GM12873 (cell line): Measurements from ENCODE around the gene AK5.

Source experiments
- TF ChIP-seq, protein P1 (sequence below): IDR thresholded peaks from 2 replicates; pipeline ENCODE4 v1.5.1; 2012; ENCODE audit warnings: low read depth, mild to moderate bottlenecking, moderate library complexity, low read length, control low read depth; ENCODE audit not compliant: insufficient read depth; ENCODE audit errors: missing control alignments

The AK5 gene

DNA sequence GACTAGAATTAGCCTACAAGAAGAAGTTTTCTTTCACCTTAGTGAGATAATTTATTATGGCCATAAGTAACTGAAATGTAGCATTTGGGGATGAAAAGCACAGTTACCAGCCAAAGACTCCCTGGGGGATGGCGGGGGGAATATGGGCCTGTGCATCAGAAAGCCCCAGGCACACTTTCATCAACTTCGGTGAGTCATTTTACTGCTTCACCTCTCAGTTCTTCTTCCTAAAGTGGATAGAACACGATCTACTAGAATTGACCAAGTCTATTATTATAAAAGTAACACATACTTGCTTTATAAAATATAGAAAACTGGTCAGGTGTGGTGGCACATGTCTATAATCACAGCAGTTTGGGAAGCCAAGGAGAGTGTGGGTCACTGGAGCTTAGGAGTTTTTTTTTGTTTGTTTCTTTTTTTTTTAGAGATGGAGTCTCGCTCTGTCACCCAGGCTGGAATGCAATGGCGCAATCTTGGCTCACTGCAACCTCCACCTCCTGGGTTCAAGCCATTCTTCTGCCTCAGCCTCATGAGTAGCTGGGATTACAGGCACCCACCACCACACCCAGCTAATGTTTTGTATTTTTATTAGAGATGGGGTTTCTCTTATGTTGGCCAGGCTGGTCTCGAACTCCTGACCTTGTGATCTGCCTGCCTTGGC, 258.8 kb downstream of the AK5 start:
- TF ChIP-seq, protein P1, sequence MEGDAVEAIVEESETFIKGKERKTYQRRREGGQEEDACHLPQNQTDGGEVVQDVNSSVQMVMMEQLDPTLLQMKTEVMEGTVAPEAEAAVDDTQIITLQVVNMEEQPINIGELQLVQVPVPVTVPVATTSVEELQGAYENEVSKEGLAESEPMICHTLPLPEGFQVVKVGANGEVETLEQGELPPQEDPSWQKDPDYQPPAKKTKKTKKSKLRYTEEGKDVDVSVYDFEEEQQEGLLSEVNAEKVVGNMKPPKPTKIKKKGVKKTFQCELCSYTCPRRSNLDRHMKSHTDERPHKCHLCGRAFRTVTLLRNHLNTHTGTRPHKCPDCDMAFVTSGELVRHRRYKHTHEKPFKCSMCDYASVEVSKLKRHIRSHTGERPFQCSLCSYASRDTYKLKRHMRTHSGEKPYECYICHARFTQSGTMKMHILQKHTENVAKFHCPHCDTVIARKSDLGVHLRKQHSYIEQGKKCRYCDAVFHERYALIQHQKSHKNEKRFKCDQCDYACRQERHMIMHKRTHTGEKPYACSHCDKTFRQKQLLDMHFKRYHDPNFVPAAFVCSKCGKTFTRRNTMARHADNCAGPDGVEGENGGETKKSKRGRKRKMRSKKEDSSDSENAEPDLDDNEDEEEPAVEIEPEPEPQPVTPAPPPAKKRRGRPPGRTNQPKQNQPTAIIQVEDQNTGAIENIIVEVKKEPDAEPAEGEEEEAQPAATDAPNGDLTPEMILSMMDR, result no peak

DNA sequence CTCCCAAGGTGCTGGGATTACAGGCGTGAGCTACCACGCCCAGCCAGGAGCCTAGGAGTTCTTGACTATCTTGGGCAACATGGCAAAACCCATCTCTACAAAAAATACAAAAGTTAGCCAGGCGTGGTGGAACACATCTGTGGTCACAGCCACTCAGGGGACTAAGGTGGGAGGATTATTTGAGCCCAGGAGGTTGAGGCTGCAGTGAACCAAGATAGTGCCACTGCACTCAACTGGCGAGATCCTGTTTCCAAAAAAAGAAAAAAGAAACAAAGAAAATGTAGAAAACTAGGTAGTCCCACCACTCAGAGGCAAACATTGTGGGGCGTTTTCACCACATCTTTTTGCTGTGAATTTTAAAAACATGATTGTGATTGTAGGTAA, 259.3 kb downstream of the AK5 start:
- TF ChIP-seq, protein P1, result no peak

DNA sequence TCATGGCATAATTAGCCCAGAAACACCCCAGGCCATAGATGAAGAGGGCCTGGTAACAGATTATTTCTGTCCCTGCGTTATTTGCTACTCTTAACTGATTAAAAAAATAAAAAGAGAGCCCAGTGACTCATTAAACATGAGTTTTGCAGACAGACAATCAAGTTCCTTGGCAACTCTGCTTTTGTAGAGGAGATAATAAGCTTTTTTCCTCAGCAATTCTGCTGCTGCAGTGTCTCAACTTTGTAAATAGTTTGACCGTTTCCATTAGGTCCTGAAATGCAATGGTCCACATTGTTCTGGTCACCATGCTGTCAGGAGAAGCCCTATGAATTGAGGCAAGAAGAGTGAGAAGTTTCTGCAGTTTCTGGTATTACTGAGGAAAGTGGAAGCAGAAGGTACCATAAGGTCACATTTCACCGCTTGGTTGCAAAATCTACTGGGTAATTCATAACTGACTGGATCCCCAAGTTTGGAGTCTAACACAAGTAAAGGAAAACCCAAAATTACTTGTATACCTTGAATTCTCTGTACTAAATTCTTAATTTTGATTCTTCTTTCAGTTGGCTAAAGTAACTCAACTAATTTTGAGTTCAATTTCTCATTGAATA, 261.1 kb downstream of the AK5 start:
- TF ChIP-seq, protein P1, result no peak

DNA sequence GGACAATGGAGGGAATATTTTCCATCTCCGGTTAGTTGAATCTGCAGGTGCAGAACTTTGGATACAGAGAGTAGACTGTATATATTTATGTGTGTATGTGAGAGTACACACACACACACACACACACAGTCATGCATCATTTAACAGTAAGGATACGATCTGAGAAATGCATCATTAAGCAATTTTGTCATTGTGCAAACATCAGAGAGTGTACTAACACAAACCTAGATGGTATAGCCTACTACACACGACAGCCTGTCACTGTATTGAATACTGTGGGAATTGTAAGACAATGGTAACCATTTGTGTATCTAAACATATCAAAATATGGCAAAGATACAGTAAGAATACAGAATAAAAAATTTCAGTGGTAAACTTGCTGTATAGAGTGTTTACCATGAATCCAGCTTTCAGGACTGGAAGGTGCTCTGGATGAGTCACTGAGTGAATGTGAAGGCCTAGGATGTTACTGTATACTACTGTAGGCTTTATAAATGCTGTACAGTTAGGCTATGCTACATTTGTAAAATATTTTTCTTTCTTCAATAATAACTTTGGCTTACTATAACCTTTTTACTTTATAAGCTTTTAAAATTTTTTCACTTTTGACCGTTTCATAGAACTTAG, 262.1 kb downstream of the AK5 start:
- TF ChIP-seq, protein P1, result no peak

DNA sequence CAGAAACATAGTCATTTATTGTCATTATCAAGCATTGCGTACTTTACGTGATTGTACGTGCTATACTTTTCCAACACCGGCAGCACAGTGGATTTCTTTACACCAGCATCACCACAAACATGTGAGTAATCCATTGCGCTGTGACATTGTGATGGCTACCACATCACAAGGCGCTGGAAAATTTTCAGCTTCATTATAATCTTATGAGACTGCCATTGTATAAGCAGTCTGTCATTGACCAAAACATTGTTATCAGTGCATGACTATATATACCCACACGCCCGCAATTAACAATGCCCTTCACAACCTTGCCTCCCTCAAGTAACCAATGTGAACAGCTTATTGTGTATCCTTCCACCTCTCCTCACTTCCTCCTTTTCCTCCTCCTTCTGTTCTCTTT, 263.0 kb downstream of the AK5 start:
- TF ChIP-seq, protein P1, result no peak

DNA sequence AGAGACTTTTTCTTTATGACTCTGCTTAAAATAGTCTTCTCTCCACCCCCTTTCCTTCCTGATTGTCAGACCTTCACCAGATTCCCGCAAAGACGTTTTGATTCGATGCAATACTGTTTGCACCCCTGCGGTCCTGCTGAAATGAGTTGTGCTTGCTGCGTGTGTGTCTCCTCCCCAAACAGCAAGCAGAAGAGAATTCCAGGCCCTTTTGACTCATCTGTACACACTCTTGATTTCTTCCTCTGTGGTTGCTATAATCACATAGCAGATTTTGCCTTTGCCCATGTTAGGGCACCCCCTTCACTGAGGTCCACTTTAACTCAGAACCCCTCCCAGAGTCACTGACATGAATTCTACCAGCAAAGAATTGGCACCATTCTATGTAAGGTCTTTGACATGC, 264.2 kb downstream of the AK5 start:
- TF ChIP-seq, protein P1, result no peak

DNA sequence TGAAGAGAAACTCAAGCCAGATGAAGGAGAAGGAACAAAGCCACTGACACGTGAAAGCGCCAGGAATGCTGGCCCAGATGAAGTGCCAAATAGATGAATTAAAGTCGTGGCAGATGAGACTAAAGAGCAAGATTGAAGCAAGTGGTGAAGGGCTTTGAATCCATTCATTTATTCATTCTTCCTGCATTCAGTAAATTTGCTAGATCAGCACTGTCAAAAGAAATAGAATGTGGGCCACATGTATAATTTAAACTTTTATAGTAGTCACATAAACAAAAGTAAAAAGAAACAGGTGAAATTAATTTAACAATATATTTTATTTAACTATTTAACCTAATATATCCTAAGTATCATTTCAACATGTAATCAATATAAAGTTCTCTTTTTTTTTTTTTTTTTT, 265.1 kb downstream of the AK5 start:
- TF ChIP-seq, protein P1, result no peak
